Duodenal mucosa (tissue), 2 donors: ENCODE measurements around the gene PPWD1.
A peak's percentile ranks its signal among the peaks of the same experiment; 100 is the strongest.
"Not testable (repeated sequence)": the region's sequence is repeated elsewhere in the genome, so short reads cannot be mapped to it uniquely, and the experiment has no call there.

Source experiments
- H3K27ac ChIP-seq: one replicate; pipeline ENCODE4 v1.7.0; 2013; ENCODE audit warnings: low read depth, low read length
- H3K27me3 ChIP-seq, 2 donors: one replicate each; pipeline ENCODE4 v1.7.0; 2013; ENCODE audit warnings: low read length in 2 of 2, control low read depth in 1 of 2; ENCODE audit not compliant: insufficient read depth in 2 of 2, control insufficient read depth in 1 of 2
- H3K36me3 ChIP-seq, 2 donors: one replicate each; pipeline ENCODE4 v1.7.0; 2013; ENCODE audit warnings: low read length in 2 of 2, control low read depth in 1 of 2; ENCODE audit not compliant: insufficient read depth in 2 of 2, control insufficient read depth in 1 of 2
- H3K4me1 ChIP-seq, 2 donors: one replicate each; pipeline ENCODE4 v1.7.0; 2013; ENCODE audit warnings: low read length in 2 of 2, control low read depth in 1 of 2; ENCODE audit not compliant: insufficient read depth in 2 of 2, control insufficient read depth in 1 of 2
- H3K4me3 ChIP-seq, 2 donors: one replicate each; pipeline ENCODE4 v1.7.0; 2013; ENCODE audit warnings: low read length in 2 of 2, low read depth in 1 of 2
- H3K9ac ChIP-seq, 2 donors: one replicate each; pipeline ENCODE4 v1.7.0; 2013; ENCODE audit warnings: low read length in 2 of 2, low read depth in 1 of 2
- H3K9me3 ChIP-seq, 2 donors: one replicate each; pipeline ENCODE4 v1.7.0; 2013; ENCODE audit warnings: low read length in 2 of 2, control low read depth in 1 of 2; ENCODE audit not compliant: control insufficient read depth in 1 of 2

The PPWD1 gene

GRCh38 chr5:65556181-65556580 is 6.9 kb upstream of the PPWD1 start:
- Histone ChIP-seq H3K4me3 (no peak overlapping the region), H3K4me1 (no peaks in the 10 kb centered on the region), H3K27ac (no peak overlapping the region), H3K9ac (no peak overlapping the region), H3K9me3 (no peaks in the 10 kb centered on the region), H3K27me3 (no peaks in the 10 kb centered on the region), H3K36me3 (no peaks in the 10 kb centered on the region)

- no peaks in the 10 kb centered on the region for H3K36me3 ChIP-seq
- no peaks in the 10 kb centered on the region for H3K27me3 ChIP-seq
- H3K27ac ChIP-seq, result no peak overlapping the region
- H3K9me3 ChIP-seq, result no peaks in the 10 kb centered on the region
- no peak overlapping the region for H3K4me3 ChIP-seq
- H3K9ac ChIP-seq, result no peak overlapping the region
- peaks cover 0 to 1% of the 10 kb centered on the region in 2 donors for H3K4me1 ChIP-seq
Observed at GRCh38 chr5:65556718-65557117, 6.4 kb upstream of the PPWD1 start.

- Histone ChIP-seq H3K27me3 (no peaks in the 10 kb centered on the region), H3K9ac (peak overlapping the region; percentile 83 to 99), H3K9me3 (no peaks in the 10 kb centered on the region), H3K27ac (no peak overlapping the region), H3K36me3 (no peaks in the 10 kb centered on the region), H3K4me3 (peak overlapping the region; percentile 95 to 100), H3K4me1 (peaks cover 9 to 22% of the 10 kb centered on the region in 2 donors)
Observed at GRCh38 chr5:65563777-65564176, 681 bp downstream of the PPWD1 start.

- Histone ChIP-seq H3K36me3 (peaks cover 0 to 2% of the 10 kb centered on the region in 2 donors), H3K9me3 (no peaks in the 10 kb centered on the region), H3K4me3 (no peak overlapping the region), H3K4me1 (peaks cover 9 to 22% of the 10 kb centered on the region in 2 donors), H3K9ac (no peak overlapping the region), H3K27ac (no peak overlapping the region), H3K27me3 (no peaks in the 10 kb centered on the region)
Observed at GRCh38 chr5:65566505-65566904, 3.4 kb downstream of the PPWD1 start.

- no peaks in the 10 kb centered on the region for H3K9me3 ChIP-seq
- no peak overlapping the region for H3K4me3 ChIP-seq
- H3K27ac ChIP-seq, result no peak overlapping the region
- peaks cover 18 to 19% of the 10 kb centered on the region in 2 donors for H3K36me3 ChIP-seq
- no peak overlapping the region for H3K9ac ChIP-seq
- no peaks in the 10 kb centered on the region for H3K4me1 ChIP-seq
- no peaks in the 10 kb centered on the region for H3K27me3 ChIP-seq
Observed at GRCh38 chr5:65570598-65571226, 7.6 kb downstream of the PPWD1 start.

- no peak overlapping the region for H3K27ac ChIP-seq
- H3K9me3 ChIP-seq, result no peaks in the 10 kb centered on the region
- H3K9ac ChIP-seq, result no peak overlapping the region
- H3K4me1 ChIP-seq, result no peaks in the 10 kb centered on the region
- no peaks in the 10 kb centered on the region for H3K27me3 ChIP-seq
- peaks cover 30 to 38% of the 10 kb centered on the region in 2 donors for H3K36me3 ChIP-seq
- no peak overlapping the region for H3K4me3 ChIP-seq
Observed at GRCh38 chr5:65577141-65577540, 14.0 kb downstream of the PPWD1 start.

- Histone ChIP-seq H3K9ac (no peak overlapping the region), H3K27ac (no peak overlapping the region), H3K4me3 (no peak overlapping the region), H3K9me3 (no peaks in the 10 kb centered on the region), H3K4me1 (no peaks in the 10 kb centered on the region), H3K27me3 (no peaks in the 10 kb centered on the region), H3K36me3 (peaks cover 16 to 59% of the 10 kb centered on the region in 2 donors)
Observed at GRCh38 chr5:65588694-65589093, 25.6 kb downstream of the PPWD1 start.

GRCh38 chr5:65601761-65602160 is 38.7 kb downstream of the PPWD1 start:
- not testable (repeated sequence) for H3K27me3 ChIP-seq, H3K27ac ChIP-seq, H3K4me3 ChIP-seq, H3K4me1 ChIP-seq, H3K9me3 ChIP-seq, H3K9ac ChIP-seq
- H3K36me3 ChIP-seq, result peaks cover 9 to 62% of the 10 kb centered on the region in 2 donors

- no peaks in the 10 kb centered on the region for H3K27me3 ChIP-seq
- H3K9me3 ChIP-seq, result no peaks in the 10 kb centered on the region
- H3K4me1 ChIP-seq, result peaks cover 0 to 6% of the 10 kb centered on the region in 2 donors
- H3K27ac ChIP-seq, result no peak overlapping the region
- H3K4me3 ChIP-seq, result no peak overlapping the region
- H3K36me3 ChIP-seq, result peaks cover 42 to 62% of the 10 kb centered on the region in 2 donors
- H3K9ac ChIP-seq, result no peak overlapping the region
Observed at GRCh38 chr5:65611524-65611923, 48.4 kb downstream of the PPWD1 start.

- Histone ChIP-seq H3K36me3 (peaks cover 42 to 69% of the 10 kb centered on the region in 2 donors), H3K9me3 (no peaks in the 10 kb centered on the region)
Observed at GRCh38 chr5:65612298-65612907, 49.3 kb downstream of the PPWD1 start.

More at GRCh38 chr5:65612298-65612907, 49.3 kb downstream of the PPWD1 start:
- Histone ChIP-seq H3K27me3 (no peaks in the 10 kb centered on the region), H3K4me3 (no peak overlapping the region), H3K4me1 (peaks cover 0 to 6% of the 10 kb centered on the region in 2 donors), H3K27ac (no peak overlapping the region), H3K9ac (no peak overlapping the region)
